ENCODE results near the gene LRG1.
"Not testable (repeated sequence)": the region's sequence is repeated elsewhere in the genome, so short reads cannot be mapped to it uniquely, and the experiment has no call there.

The LRG1 gene

GRCh38 chr19:4575267-4576015 lies 35.6 kb upstream of the LRG1 start:
- DNase-seq, result no peak

DNA sequence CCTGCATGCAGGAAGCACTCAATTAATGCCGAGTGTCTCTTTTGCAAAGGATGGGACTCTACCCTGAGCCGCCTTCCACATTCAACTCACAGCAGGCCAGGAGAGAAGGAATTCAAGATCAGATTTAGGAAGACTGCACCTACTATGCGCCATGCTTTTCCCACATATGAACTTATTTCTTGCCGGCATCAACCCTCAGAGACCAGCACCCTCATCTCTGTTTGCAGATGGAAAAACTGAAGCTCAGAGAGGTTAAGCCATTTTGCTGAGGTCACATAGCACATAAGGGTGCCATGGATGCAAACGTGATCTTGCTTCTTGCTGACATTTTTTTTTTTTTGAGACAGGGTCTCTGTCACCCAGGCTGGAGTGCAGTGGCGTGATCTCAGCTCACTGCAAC lies 33.8 kb upstream of the LRG1 start:
- no peak for DNase-seq

DNA sequence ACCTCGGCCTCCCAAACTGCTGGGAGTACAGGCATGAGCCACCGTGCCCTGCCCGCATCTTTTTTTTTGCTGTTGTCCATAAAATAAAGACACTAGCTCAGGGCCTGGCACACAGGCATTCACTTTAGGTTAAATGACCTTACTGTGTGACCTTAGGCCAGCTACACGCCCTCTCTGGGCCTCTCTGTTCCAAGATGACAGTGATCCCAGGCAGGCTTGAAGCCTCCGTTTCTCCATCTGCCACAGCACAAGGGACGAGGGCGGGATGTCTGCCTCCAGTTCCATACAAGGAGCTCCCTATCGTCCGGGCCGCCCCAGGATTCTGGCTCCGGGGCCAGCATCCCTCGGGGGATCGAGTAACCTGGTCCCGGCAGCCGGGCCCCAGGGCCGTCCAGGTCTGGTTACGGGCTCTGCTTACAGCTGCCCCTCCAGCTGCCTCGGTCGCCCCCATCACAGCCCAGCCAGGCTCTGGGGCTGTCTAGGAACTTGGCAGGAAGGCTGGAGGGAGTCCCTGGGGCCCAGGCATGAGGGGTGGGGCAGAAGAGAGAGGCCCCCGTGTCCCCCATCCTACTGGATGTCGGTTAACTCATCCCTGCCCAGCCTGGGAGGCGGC lies 31.6 kb upstream of the LRG1 start:
- DNase-seq, result no peak

DNA sequence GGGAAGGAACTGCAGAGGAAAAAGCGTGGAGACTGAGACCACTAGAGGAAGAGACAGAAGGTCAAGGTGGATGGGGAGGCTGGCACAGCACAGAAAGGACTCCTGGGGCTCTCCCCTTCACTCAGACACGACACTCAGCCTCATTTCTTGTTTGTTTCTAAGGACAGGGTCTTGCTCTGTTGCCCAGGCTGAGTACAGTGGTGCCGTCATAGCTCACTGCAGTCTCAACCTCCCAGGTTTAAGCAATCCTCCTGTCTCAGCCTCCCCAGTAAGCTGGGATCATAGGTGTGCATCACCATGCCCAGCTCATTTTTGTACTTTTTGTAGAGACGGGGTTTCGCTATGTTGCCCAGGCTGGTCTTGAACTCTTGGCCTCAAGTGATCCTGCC lies 31.1 kb upstream of the LRG1 start:
- no peak for DNase-seq

GRCh38 chr19:4570402-4570801 lies 30.6 kb upstream of the LRG1 start:
- DNase-seq, result no peak

- no peak for DNase-seq
Observed at GRCh38 chr19:4568886-4569285, 29.1 kb upstream of the LRG1 start.

DNA sequence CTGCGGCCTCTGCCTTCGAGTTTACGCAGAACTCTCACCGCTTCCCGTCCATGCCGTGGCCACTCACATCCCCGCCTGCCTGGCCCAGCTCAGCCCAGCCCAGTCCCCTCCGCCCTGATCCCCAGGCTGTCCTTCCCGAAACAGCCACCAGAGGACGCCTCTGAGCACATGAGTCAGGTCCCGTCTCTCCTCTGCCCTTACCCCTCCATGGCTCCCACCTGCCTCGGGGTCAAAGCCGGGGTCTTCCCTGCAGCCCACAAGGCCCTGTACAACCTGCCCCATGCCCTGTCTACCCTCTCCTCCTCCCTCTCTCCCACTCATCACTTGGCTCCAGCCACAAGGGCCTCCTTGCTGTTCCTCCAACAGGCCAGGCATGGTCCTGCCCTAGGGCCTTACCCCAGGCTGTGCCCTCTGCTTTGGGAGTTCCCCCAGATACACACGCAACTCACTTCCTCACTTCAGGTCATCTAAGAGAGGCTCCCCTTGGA lies 27.8 kb upstream of the LRG1 start:
- no peak for DNase-seq

- DNase-seq, result no peak
Observed at GRCh38 chr19:4566402-4567051, 26.7 kb upstream of the LRG1 start.

DNA sequence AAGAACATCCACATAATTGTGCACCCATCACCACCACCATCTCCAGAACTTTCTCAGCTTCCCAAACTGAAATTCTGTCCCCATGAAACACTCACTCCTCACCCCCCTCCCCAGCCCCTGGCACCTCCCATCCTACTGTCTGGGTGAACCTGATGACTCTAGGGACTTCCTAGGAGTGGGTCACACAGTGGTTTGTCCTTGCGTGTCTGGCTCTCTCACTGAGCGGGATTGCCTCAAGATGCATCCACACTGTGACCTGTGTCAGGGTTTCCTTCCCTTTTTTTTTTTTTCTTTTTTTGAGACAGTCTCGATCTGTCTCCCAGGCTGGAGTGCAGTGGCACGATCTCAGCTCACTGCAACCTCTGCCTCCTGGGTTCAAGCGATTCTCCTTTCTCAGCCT lies 23.7 kb upstream of the LRG1 start:
- not testable (repeated sequence) for DNase-seq

DNA sequence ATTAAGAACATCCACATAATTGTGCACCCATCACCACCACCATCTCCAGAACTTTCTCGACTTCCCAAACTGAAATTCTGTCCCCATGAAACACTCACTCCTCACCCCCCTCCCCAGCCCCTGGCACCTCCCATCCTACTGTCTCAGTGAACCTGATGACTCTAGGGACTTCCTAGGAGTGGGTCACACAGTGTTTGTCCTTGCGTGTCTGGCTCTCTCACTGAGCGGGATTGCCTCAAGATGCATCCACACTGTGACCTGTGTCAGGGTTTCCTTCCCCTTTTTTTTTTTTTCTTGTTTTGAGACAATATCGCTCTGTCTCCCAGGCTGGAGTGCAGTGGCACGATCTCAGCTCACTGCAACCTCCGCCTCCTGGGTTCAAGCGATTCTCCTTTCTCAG lies 22.2 kb upstream of the LRG1 start:
- not testable (repeated sequence) for DNase-seq

GRCh38 chr19:4559569-4559968 lies 19.7 kb upstream of the LRG1 start, which contains the start of gene SEMA6B:
SEMA6B (minus strand) TSS chr19:4559684; CDS start chr19:4558457, 1,227 bp downstream.
- DNase-seq, result no peak

DNA sequence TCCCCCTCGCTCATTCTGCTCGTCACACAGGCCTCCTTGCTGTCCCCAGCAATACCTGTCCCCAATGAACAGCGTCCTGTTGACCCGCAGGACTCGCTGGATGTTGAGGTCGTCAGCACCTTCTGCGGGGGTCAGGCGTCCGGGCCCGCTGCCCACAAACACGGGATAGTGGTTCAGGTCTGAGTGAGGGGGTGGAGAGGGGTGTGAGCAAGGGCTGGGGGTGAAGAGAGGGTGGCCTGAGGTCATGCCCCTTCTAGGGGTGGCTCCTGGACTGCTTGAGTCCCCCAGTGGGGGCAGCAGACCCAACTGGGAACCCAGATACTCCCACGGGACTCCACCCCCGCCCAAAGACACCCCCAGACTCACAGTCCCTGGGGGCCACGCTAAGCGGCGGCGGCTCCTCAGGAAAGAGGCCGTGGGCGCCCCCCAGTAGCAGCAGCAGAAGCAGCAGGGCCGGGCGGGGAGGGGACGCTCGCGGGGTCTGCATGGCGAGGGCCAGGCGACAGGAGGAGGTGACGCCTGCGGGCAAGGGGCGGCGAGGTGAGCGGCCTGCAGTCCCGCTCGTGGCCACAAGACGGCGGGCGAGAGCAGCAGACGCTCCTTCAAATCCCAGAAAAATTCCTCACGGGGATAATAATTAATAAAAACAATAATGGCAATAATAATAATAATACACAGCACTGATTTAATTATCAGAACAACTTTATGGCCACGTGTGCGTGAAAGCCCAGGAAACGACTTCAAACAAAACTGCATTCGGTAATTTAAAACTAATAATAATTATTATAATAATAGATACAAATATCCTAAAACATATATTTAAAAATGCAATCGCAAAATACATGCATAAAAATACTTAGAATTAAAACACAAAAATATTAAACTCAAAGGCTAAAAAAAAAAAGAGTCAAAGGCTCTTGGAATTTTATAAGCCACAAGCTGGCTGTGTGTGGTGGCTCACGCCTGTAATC lies 18.4 kb upstream of the LRG1 start:
- no peak for DNase-seq

DNA sequence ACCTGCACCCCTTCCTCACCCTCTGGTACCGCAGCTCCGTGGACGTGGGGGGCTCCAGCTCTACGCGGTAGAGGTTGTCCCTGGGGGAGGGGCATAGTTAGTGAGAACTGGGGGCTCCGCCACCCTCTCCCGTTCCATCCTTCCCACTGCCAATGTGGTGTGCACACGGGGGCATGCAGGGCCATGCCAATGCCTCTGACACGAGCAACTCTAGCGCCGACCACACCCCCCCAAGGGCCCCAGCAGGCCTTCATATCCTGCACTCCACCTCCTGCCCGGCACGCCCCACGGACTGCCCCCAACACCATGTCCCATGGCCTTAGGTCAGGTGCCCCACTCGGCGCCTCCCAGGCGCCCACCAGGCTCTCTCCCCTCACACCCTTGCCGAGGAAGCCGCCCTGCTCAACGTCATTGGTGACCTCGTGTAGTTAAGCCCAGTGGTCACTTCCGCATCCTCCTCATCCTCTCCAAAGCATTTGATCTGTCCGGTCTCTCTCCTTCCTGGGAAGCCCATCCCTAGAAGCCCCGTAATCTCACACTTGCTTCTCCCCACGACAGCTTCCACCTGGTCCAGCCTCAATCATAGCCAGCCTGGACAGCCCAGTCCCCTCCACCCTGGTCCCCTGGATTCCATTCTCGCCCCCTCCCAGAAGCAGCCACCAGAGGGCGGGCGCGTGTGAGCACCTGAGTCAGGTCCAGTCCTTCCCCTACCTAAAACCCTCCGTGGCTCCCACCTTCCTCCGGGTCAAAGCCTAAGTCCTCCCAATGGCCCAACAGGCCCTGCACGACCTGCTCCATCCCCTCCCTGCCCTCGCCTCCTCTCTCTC lies 17.5 kb upstream of the LRG1 start:
- DNase-seq, result no peak

- no peak for DNase-seq
Observed at GRCh38 chr19:4556597-4557127, 16.8 kb upstream of the LRG1 start.

DNA sequence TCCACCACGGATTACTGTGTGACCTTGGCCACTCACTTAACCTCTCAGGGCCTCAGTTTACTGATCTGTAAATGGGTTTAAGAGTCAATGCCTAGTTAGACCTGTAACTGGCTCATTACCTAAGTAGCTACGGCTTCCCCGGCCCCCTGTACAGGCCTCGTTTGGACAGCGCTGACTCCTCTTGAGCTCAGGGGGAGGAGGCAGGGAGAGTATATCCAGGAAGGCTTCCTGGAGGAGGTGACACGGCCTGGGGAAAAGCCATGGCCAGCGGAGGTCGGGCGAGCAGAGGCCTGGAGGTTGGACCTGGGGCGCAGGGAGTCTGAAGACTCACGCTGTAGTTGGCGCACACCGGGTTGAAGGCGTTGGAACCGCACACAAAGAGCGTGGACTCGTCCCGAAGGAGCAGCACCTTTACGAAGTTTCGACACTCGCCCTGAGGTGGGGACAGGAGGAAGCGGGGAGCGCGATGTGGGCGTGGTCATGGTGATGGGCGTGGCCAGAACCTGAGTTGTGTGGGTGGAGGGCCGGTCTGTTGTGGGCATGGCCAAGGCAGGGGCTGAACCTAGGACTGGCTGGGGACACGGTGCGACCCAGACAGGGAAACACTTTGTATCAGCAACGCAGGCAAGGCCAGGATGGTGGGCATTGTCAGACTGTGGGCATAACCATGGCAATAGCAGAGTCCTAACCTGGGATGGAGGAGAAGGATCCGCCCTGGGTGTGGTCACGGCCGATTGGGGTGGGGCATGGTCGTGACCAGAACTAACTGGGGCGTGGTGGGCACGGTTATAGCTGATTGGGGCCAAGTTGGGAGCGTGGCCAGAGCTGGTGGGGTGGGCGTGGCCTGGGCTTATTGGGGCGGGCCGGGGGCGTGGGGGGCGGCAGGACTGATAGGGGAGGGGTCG lies 16.1 kb upstream of the LRG1 start:
- no peak for DNase-seq

- no peak for DNase-seq
Observed at GRCh38 chr19:4554717-4555116, 14.9 kb upstream of the LRG1 start.

DNA sequence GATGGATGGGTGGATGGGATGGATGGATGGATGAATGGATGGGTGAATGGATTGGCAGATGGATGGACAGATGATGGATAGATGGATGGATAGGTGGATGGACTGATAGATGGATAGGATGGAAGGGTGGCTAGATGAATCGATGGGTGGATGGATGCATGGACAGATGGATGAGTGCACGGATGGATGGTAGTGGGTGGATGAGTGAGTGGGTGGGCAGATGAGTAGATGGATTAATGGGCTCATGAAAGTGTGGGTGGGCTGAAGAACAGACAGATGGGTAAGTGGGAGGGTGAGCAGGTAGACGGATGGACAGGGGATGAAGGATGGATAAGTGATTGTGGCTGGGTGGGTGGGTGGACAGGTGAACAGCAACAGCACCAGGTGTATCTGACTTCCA lies 13.9 kb upstream of the LRG1 start:
- no peak for DNase-seq

DNA sequence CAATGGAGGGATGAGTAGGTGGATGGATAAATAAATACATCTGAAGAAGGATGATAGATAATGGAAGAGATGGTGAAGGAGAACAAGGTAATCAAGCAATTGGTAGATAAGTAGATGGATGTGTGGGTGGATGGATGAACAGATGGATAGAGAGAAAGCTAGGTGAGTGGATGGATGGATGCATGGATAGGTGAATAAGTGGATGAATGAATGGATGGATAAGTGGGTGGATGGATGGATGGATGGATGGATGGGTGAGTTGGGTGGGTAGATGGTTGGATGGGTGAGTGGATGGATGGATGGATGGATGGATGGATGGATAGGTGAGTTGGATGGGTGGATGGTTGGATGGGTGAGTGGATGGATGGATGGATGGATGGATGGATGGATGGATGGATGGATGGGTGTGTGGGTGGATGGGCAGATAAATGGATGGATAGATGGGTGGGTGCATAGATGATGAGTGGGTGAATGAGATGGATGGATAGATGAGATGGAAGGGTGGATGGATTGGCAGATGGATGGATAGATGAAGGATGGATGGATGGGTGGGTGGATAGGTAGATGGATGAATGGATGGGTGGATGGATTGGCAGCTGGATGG lies 13.4 kb upstream of the LRG1 start:
- DNase-seq, result no peak

DNA sequence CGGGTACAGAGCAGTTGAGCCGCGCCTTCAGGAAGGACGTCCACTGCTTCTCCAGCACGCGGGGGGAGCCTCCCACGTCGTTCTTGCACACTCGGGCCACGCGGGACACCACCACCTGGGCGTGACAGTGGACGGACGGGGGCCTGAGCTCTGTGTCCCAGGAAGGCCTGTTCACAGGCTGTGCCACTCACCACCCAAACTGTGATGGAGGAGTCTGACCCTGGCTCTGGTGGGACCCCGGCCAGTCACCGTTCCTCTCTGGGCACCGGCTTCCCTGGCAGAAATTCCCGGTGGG lies 12.6 kb upstream of the LRG1 start:
- no peak for DNase-seq

DNA sequence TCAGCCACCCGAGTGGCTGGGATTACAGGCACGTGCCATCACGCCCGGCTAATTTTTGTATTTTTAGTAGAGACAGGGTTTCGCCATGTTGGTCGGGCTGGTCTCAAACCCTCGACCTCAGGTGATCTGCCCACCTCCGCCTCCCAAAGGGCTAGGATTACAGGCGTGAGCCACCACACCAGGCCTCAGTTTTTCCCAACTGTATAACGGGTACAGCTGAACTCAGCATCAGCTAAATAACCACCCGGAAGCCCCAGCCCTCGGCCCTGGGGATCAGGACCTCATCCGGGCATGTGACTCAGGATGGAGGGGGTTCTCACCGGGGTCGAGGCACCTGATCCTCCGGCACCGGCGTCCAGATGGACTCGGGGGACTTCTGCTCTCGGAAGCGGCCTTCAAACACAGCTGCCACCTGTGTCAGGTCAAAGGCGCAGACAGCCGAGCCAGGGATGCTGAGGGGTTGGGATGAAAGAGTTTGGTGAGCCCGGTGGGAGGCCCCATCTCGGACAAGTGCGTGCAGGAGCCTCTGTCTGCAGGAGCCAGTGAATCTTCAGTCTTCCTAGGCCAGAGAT lies 10.7 kb upstream of the LRG1 start:
- no peak for DNase-seq
